Neutrophil (primary cell): Measurements from ENCODE around the gene ENOX1.
"Not testable (repeated sequence)": the region's sequence is repeated elsewhere in the genome, so short reads cannot be mapped to it uniquely, and the experiment has no call there.

Experiments
- H3K27ac ChIP-seq: fragments of 200-600 bp; sonication (generic); 2 replicates; pipeline ENCODE4 v1.5.1; 2016; ENCODE audit warnings: mild to moderate bottlenecking, moderate library complexity
- H3K27me3 ChIP-seq: fragments of 200-600 bp; sonication (generic); 2 replicates; pipeline ENCODE4 v1.6.0; 2016; ENCODE audit warnings: mild to moderate bottlenecking
- H3K36me3 ChIP-seq: fragments of 200-600 bp; sonication (generic); 2 replicates; pipeline ENCODE4 v1.5.1; 2017
- H3K4me1 ChIP-seq, 2 experiments: fragments of 200-600 bp in 1 of 2; sonication (generic) in 1 of 2; 1 replicate in 1 of 2; 2 replicates in 1 of 2; pipeline versions ENCODE4 v1.5.1 to v1.6.1; 2013 to 2016; ENCODE audit warnings: low read depth in 1 of 2, low read length in 1 of 2, mild to moderate bottlenecking in 1 of 2, moderate library complexity in 1 of 2; ENCODE audit not compliant: control insufficient read depth in 1 of 2, insufficient read depth in 1 of 2
- H3K4me3 ChIP-seq, 2 experiments: fragments of 200-600 bp in 1 of 2; sonication (generic) in 1 of 2; 1 replicate in 1 of 2; 2 replicates in 1 of 2; pipeline ENCODE4 v1.5.1; 2013 to 2016; ENCODE audit warnings: low read depth in 1 of 2, low read length in 1 of 2, mild to moderate bottlenecking in 1 of 2, moderate library complexity in 1 of 2
- H3K9me3 ChIP-seq: fragments of 200-600 bp; sonication (generic); 2 replicates; pipeline ENCODE4 v1.5.1; 2016
- CTCF ChIP-seq: fragments of 200-600 bp; sonication (generic); IDR thresholded peaks from 2 replicates; pipeline ENCODE4 v1.5.1; 2016; ENCODE audit warnings: antibody characterized with exemption

Gene ENOX1

GRCh38 chr13:43180036-43180660 lies 606.6 kb downstream of the ENOX1 start:
- no peak for TF ChIP-seq CTCF
- Histone ChIP-seq H3K27me3 (no peaks in the 10 kb centered on the region), H3K36me3 (no peaks in the 10 kb centered on the region), H3K4me3 (no peak overlapping the region), H3K27ac (no peak overlapping the region), H3K4me1 (no peaks in the 10 kb centered on the region), H3K9me3 (no peaks in the 10 kb centered on the region)

- Histone ChIP-seq H3K4me1 (no peaks in the 10 kb centered on the region), H3K27me3 (no peaks in the 10 kb centered on the region), H3K27ac (no peak overlapping the region), H3K9me3 (no peaks in the 10 kb centered on the region), H3K36me3 (no peaks in the 10 kb centered on the region), H3K4me3 (no peak overlapping the region)
- TF ChIP-seq CTCF: no peak
Measured at GRCh38 chr13:43171489-43171888, 615.3 kb downstream of the ENOX1 start.

- Histone ChIP-seq H3K27ac (no peak overlapping the region), H3K27me3 (no peaks in the 10 kb centered on the region), H3K4me1 (no peaks in the 10 kb centered on the region), H3K4me3 (no peak overlapping the region), H3K36me3 (no peaks in the 10 kb centered on the region), H3K9me3 (no peaks in the 10 kb centered on the region)
- no peak for TF ChIP-seq CTCF
Measured at GRCh38 chr13:43170506-43170905, 616.3 kb downstream of the ENOX1 start.

GRCh38 chr13:43168434-43168833 lies 618.3 kb downstream of the ENOX1 start:
- H3K36me3 ChIP-seq, H3K27ac ChIP-seq, H3K9me3 ChIP-seq, H3K27me3 ChIP-seq, H3K4me3 ChIP-seq, H3K4me1 ChIP-seq: not testable (repeated sequence)

DNA sequence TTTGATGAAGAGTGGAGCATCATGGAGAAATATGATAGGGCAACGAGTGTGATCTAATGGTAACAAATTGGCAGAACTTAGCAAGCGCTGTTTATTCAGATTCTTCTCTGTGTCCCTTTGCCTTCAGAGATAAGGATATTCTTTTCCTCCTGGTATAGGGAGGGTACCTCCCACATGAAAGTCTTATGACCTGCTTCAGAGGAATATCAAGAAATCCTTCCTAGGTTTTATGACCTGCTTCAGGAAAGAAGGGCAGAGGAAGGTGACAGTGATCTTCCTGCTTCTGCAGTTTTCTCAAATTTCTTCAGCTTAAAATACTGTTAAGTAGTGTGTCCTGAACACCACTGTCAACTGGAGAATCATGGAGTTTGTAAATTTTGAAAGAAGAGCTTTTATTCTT lies 619.0 kb downstream of the ENOX1 start:
- no peaks in the 10 kb centered on the region for H3K9me3 ChIP-seq
- no peak overlapping the region for H3K4me3 ChIP-seq
- no peaks in the 10 kb centered on the region for H3K27me3 ChIP-seq
- H3K4me1 ChIP-seq: no peaks in the 10 kb centered on the region
- no peak for TF ChIP-seq CTCF
- H3K27ac ChIP-seq: no peak overlapping the region
- H3K36me3 ChIP-seq: no peaks in the 10 kb centered on the region

DNA sequence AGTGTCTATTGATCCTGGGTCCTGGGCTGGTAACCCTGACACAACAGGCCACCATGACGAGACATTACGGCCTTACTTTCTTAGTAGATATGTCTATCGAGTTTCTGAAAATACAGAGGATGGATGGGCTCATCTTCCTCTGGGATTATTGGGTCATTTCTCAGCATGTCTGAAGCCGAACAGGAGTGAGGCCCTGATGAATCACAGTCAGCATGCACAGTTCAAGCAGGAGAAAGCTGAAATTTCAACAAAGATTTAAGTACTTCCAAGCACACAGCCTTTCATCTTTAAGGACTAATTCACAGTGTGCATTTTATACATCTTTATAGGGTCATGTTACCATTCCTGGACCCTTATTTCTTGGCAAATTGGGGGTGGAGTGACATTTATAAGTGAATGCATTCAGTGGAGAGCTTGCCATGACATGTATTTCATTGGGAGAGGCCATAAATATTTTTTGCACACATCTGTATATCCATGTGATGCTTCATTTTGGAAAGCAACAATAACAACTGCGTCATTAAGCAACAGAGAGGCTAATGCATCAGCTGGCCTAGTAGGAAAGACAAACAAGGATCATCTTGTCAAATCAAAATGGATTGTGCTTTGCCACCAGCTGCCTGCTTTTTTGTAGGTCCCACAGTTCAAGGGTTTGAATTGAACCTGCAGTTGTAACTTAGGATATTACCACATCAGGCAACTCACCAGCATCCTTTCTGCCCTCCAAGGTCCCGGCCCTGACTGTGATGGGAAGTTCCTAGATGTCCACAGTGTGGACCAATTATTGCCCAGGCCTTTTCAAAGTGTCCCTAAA lies 619.9 kb downstream of the ENOX1 start:
- no peak for TF ChIP-seq CTCF
- Histone ChIP-seq H3K9me3 (no peaks in the 10 kb centered on the region), H3K27me3 (no peaks in the 10 kb centered on the region)

More for the DNA sequence above, 619.9 kb downstream of the ENOX1 start:
- Histone ChIP-seq H3K4me3 (no peak overlapping the region), H3K36me3 (no peaks in the 10 kb centered on the region), H3K27ac (no peak overlapping the region), H3K4me1 (no peaks in the 10 kb centered on the region)
